Kidney (tissue), 14 donors: ENCODE measurements around the gene UVSSA. TPM values are rescaled to one million over a fixed set of nuclear protein-coding genes. Genes with fewer than 3 reads are reported as not detected.
"Not testable (repeated sequence)": the region's sequence is repeated elsewhere in the genome, so short reads cannot be mapped to it uniquely, and the experiment has no call there.

Source experiments
- DNase-seq, 5 donors: peaks; one replicate each; pipeline ENCODE4 v3.0.0-alpha.2; 2013 to 2020
- FAIRE-seq: peaks from 2 replicates; lab custom pipeline; 2012; peaks lifted over from hg19 to GRCh38; lab: Jason Lieb, UNC
- H3K27ac ChIP-seq, 2 donors: one replicate each; pipeline ENCODE4 v1.7.0; 2013; ENCODE audit warnings: low read depth in 2 of 2, low read length in 2 of 2, inconsistent platforms in 1 of 2
- H3K27me3 ChIP-seq: one replicate; pipeline ENCODE4 v1.7.1; 2013; ENCODE audit warnings: low read length, inconsistent platforms; ENCODE audit not compliant: control insufficient read depth, insufficient read depth
- H3K36me3 ChIP-seq, 3 donors: one replicate each; pipeline versions ENCODE4 v1.7.0 to v1.7.1; 2013; ENCODE audit warnings: low read length in 3 of 3, control low read depth in 1 of 3, inconsistent platforms in 1 of 3; ENCODE audit not compliant: insufficient read depth in 3 of 3, control insufficient read depth in 2 of 3
- H3K4me1 ChIP-seq, 3 donors: one replicate each; pipeline versions ENCODE4 v1.7.0 to v1.7.1; 2013; ENCODE audit warnings: low read length in 3 of 3, inconsistent platforms in 1 of 3, low read depth in 1 of 3; ENCODE audit not compliant: control insufficient read depth in 2 of 3, insufficient read depth in 2 of 3
- H3K4me3 ChIP-seq, 3 donors: one replicate each; pipeline versions ENCODE4 v1.7.0 to v1.8.1; 2013; ENCODE audit warnings: low read length in 3 of 3, control low read depth in 1 of 3, inconsistent platforms in 1 of 3
- H3K9ac ChIP-seq, 3 donors: one replicate each; pipeline versions ENCODE4 v1.7.0 to v1.7.1; 2013; ENCODE audit warnings: low read length in 3 of 3, control low read depth in 1 of 3, inconsistent platforms in 1 of 3
- H3K9me3 ChIP-seq, 3 donors: one replicate each; pipeline versions ENCODE4 v1.7.0 to v1.7.1; 2013; ENCODE audit warnings: low read length in 3 of 3, control low read depth in 1 of 3, inconsistent platforms in 1 of 3; ENCODE audit not compliant: control insufficient read depth in 2 of 3, insufficient read depth in 1 of 3
- intact Hi-C: fragments of 100-400 bp; cut with DNase I; formaldehyde crosslinking; loops from one replicate; pipeline ENCODE4 v1.11.1; 2022
- polyA plus RNA-seq: library from polyadenylated mRNA; stranded (reverse); fragments of 350-450 nt; fragmentation: Illumina TruSeq; extraction: RNeasy Lipid Tissue Mini Kit (QIAGEN cat#74804); gene quantifications from one replicate; pipeline ENCODE4 v1.2.3, GENCODE V29; 2014; ENCODE audit warnings: low read depth, low replicate concordance; ENCODE audit not compliant: insufficient read depth
- total RNA-seq: library from RNA; stranded (reverse); fragmentation: NEBNext Ultra II Directional; extraction: Animal tissue kit (Norgen Biotek cat#: 25700); gene quantifications from one replicate; pipeline ENCODE4 v1.2.1, GENCODE V29; 2021
- TF ChIP-seq, protein P1 (sequence below): IDR thresholded peaks from 3 replicates; pipeline ENCODE4 v1.5.1; 2012; ENCODE audit warnings: mild to moderate bottlenecking, moderate library complexity, borderline replicate concordance; ENCODE audit not compliant: insufficient read depth; ENCODE audit errors: extremely low read depth
- donor health status: control.
- donor health status: control.
- donor health status: control.
- donor health status: control.
- donor health status: control.
- donor health status: DM: yes; HTN: yes; CAD: no.
- donor health status: Normal renal cell carcinoma (clear cell type).

UVSSA gene
- total and polyA plus RNA-seq, 2 donors from 2014 or later: 5.2 to 32.5 TPM

DNA sequence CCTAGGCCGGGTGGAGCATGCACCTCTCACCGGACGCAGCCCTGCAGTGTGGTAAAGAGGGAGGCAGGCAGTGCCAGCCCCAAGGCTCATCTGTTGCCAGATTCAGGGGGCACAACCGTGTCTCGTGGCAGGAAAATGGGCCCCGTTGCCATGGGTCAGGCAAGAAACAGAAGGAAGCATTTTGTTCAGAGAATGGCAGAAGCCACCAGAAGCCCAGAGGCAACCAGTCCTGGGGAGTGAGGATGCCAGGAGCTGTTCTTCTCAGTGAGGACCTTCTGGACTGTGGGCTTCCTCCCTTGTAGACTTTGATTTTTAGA is 12.5 kb upstream of the UVSSA start:
- Histone ChIP-seq H3K9ac (no peak overlapping the region), H3K4me3 (no peak overlapping the region), H3K9me3 (no peaks in the 10 kb centered on the region), H3K27me3 (no peaks in the 10 kb centered on the region), H3K4me1 (peaks cover 0 to 9% (median 0%) of the 10 kb centered on the region in 3 donors), H3K36me3 (peaks cover 4 to 35% (median 31%) of the 10 kb centered on the region in 3 donors), H3K27ac (no peak overlapping the region)
- no peak for FAIRE-seq
- intact Hi-C loops: no loop called here
- TF ChIP-seq, protein P1, sequence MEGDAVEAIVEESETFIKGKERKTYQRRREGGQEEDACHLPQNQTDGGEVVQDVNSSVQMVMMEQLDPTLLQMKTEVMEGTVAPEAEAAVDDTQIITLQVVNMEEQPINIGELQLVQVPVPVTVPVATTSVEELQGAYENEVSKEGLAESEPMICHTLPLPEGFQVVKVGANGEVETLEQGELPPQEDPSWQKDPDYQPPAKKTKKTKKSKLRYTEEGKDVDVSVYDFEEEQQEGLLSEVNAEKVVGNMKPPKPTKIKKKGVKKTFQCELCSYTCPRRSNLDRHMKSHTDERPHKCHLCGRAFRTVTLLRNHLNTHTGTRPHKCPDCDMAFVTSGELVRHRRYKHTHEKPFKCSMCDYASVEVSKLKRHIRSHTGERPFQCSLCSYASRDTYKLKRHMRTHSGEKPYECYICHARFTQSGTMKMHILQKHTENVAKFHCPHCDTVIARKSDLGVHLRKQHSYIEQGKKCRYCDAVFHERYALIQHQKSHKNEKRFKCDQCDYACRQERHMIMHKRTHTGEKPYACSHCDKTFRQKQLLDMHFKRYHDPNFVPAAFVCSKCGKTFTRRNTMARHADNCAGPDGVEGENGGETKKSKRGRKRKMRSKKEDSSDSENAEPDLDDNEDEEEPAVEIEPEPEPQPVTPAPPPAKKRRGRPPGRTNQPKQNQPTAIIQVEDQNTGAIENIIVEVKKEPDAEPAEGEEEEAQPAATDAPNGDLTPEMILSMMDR: no peak
- DNase-seq: peak in 2 of 5 donors; percentile 13 to 61

DNA sequence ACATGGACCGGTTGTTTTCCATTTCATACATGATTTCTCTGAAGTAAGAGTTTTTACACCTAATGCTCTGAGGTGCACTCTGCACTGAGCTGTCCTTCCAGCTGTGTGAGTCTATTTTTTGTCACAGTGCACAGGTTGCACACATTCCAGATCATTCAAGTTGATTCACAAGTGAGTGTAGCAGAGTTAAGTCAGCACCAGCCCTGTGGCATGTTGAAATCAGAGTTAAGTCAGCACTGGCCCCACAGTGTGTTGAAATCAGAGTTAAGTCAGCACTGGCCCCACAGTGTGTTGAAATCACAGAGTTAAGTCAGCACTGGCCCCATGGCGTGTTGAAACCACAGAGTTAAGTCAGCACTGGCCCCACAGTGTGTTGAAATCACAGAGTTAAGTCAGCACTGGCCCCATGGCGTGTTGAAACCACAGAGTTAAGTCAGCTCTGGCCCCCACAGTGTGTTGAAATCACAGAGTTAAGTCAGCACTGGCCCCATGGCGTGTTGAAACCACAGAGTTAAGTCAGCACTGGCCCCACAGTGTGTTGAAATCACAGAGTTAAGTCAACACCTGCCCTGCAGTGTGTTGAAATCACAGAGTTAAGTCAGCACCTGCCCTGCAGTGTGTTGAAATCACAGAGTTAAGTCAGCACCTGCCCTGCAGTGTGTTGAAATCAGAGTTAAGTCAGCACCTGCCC is 11.7 kb upstream of the UVSSA start:
- H3K9ac ChIP-seq, H3K27ac ChIP-seq, intact Hi-C loops, H3K27me3 ChIP-seq, FAIRE-seq, H3K4me1 ChIP-seq, H3K4me3 ChIP-seq, H3K9me3 ChIP-seq: not testable (repeated sequence)
- DNase-seq: peak in 1 of 5 donors; percentile 2
- H3K36me3 ChIP-seq: peaks cover 7 to 41% (median 34%) of the 10 kb centered on the region in 3 donors

DNA sequence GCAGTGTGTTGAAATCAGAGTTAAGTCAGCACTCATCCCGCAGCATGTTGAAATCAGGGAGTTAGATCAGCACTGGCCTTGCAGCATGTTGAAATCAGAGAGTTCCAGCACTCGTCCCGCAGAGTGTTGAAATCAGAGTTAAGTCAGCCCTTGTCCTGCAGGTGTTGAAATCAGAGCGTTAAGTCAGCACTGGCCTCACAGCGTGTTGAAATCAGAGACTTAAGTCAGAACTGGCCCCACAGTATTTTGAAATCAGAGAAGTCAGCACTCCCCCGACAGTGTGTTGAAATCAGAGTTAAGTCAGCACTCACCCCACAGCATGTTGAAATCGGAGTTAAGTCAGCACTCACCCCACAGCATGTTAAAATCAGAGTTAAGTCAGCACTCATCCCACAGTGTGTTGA is 10.9 kb upstream of the UVSSA start:
- DNase-seq (peak in 1 of 5 donors; percentile 11), FAIRE-seq (no peak)
- Histone ChIP-seq H3K4me3 (no peak overlapping the region), H3K9me3 (no peaks in the 10 kb centered on the region), H3K27ac (no peak overlapping the region), H3K27me3 (no peaks in the 10 kb centered on the region), H3K9ac (no peak overlapping the region), H3K4me1 (peaks cover 0 to 3% (median 0%) of the 10 kb centered on the region in 3 donors), H3K36me3 (peaks cover 7 to 45% (median 36%) of the 10 kb centered on the region in 3 donors)
- intact Hi-C loops: no loop called here
- TF ChIP-seq, protein P1: no peak

DNA sequence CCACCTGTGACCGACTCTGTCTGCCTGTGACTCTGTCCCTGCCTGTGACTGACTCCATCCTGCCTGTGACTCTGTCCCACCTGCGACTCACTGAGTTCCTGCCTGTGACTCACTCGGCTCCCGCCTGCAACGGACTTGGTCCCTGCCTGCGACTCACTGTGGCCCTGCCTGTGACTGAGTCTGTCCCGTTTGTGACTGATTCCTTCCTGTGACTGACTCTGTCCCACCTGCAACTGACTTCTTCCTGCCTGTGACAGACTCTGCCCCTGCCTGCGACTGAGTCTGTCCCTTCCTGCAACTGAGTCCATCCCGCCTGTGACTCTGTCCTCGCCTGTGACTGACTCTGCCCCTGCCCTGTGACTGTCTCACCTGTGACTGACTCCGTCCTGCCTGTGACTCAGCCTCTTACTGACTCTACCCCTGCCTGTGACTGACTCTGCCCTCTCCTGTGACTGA is 9.6 kb upstream of the UVSSA start:
- TF ChIP-seq, protein P1: no peak
- FAIRE-seq: no peak

More for the DNA sequence above, 9.6 kb upstream of the UVSSA start:
- intact Hi-C loops: no loop called here
- Histone ChIP-seq H3K9me3 (no peaks in the 10 kb centered on the region), H3K4me1 (peaks cover 0 to 3% (median 0%) of the 10 kb centered on the region in 3 donors), H3K4me3 (no peak overlapping the region), H3K9ac (no peak overlapping the region), H3K36me3 (peaks cover 7 to 49% (median 36%) of the 10 kb centered on the region in 3 donors), H3K27ac (peak overlapping the region in 1 of 2 donors; percentile 17), H3K27me3 (no peaks in the 10 kb centered on the region)
- peak in 1 of 5 donors; percentile 47 for DNase-seq
